GM21526 (cell line): ENCODE measurements around the gene PDCD1.
"Not testable (repeated sequence)": the region's sequence is repeated elsewhere in the genome, so short reads cannot be mapped to it uniquely, and the experiment has no call there.

Source experiments
- ATAC-seq: cut with Tn5 transposase; IDR thresholded peaks from one replicate; pipeline ENCODE4 v1.9.1; 2021; ENCODE audit warnings: moderate library complexity; ENCODE audit not compliant: unreplicated experiment, low FRiP score

PDCD1 gene

GRCh38 chr2:241879326-241879725, 20.6 kb upstream of the PDCD1 start:
- no peak for ATAC-seq

GRCh38 chr2:241877989-241878970, 19.6 kb upstream of the PDCD1 start:
- ATAC-seq, result no peak

GRCh38 chr2:241877197-241877685, 18.5 kb upstream of the PDCD1 start:
- no peak for ATAC-seq

- no peak for ATAC-seq
Measured at GRCh38 chr2:241876528-241877196, 18.0 kb upstream of the PDCD1 start.

GRCh38 chr2:241875754-241876527, 17.2 kb upstream of the PDCD1 start:
- not testable (repeated sequence) for ATAC-seq

- no peak for ATAC-seq
Measured at GRCh38 chr2:241874277-241874925, 15.7 kb upstream of the PDCD1 start.

GRCh38 chr2:241873803-241874110, 15.1 kb upstream of the PDCD1 start:
- ATAC-seq, result no peak

GRCh38 chr2:241873081-241873802, 14.5 kb upstream of the PDCD1 start:
- ATAC-seq, result no peak

- no peak for ATAC-seq
Measured at GRCh38 chr2:241872313-241872642, 13.6 kb upstream of the PDCD1 start.

GRCh38 chr2:241871538-241872312, 13.0 kb upstream of the PDCD1 start:
- no peak for ATAC-seq

GRCh38 chr2:241870611-241871537, 12.2 kb upstream of the PDCD1 start:
- no peak for ATAC-seq

GRCh38 chr2:241870081-241870541, 11.4 kb upstream of the PDCD1 start:
- ATAC-seq, result no peak

GRCh38 chr2:241869087-241869961, 10.6 kb upstream of the PDCD1 start, which contains the start of gene RTP5:
Gene RTP5, plus strand, starts transcription at chr2:241869729. Its CDS starts 28 bp downstream, at chr2:241869757.
- no peak for ATAC-seq

- no peak for ATAC-seq
Measured at GRCh38 chr2:241868661-241869081, 10.0 kb upstream of the PDCD1 start.

- ATAC-seq, result no peak
Measured at GRCh38 chr2:241867776-241868420, 9.2 kb upstream of the PDCD1 start.
